GM18505 (cell line): Measurements from ENCODE around the gene BAG1.

Source experiments
- ATAC-seq: cut with Tn5 transposase; IDR thresholded peaks from one replicate; pipeline ENCODE4 v1.9.1; 2021; ENCODE audit not compliant: unreplicated experiment
- POLR2A ChIP-seq: IDR thresholded peaks from 4 replicates; pipeline ENCODE4 v1.6.1; 2011; ENCODE audit warnings: borderline replicate concordance; ENCODE audit not compliant: insufficient read depth, insufficient read length; ENCODE audit errors: extremely low read depth

The BAG1 gene

GRCh38 chr9:33202552-33203201 lies 61.8 kb downstream of the BAG1 start:
- TF ChIP-seq POLR2A: no peak
- ATAC-seq: peak; percentile 98
